ENCODE data around the gene CORO2A.
"Not testable (repeated sequence)": the region's sequence is repeated elsewhere in the genome, so short reads cannot be mapped to it uniquely, and the experiment has no call there.

Gene CORO2A

DNA sequence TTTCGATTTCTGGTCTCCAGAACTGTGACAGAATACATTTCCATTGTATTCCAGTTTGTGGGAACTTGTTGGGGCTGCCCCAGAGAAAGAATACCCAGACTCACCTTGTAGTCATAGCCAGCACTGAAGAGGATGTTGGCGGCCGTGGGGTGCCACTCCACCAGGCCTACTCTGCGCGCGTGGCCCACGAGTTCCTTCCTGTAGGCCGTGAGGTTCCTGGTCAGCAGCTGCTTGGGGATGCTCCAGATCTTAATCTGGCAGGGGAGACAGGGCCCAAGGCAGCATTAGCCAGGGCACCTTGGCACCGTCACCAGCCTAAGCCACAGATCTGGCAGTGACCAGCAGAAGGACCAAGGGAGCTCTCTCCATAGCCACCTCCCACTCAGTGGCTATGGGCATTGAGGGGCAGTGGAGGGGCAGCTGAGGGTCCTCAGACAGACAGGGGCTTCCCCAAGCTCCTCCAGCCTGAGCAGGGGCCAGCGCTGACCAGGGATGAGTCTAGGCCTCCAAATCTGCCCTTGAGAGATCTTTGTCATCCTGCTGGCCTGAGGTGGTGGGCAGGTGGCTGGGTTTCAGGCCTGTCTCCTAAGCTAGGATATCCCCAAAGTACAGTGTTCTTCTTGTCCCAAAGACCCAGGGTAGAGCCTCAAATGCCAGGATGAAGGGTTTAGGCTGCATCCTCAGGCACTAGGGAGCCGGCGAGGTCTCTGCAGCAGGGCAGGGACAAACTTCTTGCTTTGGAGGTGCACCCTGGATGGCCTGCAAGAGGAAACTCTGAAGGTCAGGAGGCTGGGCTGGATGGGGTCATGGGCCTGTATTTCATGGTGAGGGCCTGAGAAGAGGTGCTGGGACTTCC, 57.5 kb downstream of the CORO2A start:
- no peak for DNase-seq

DNA sequence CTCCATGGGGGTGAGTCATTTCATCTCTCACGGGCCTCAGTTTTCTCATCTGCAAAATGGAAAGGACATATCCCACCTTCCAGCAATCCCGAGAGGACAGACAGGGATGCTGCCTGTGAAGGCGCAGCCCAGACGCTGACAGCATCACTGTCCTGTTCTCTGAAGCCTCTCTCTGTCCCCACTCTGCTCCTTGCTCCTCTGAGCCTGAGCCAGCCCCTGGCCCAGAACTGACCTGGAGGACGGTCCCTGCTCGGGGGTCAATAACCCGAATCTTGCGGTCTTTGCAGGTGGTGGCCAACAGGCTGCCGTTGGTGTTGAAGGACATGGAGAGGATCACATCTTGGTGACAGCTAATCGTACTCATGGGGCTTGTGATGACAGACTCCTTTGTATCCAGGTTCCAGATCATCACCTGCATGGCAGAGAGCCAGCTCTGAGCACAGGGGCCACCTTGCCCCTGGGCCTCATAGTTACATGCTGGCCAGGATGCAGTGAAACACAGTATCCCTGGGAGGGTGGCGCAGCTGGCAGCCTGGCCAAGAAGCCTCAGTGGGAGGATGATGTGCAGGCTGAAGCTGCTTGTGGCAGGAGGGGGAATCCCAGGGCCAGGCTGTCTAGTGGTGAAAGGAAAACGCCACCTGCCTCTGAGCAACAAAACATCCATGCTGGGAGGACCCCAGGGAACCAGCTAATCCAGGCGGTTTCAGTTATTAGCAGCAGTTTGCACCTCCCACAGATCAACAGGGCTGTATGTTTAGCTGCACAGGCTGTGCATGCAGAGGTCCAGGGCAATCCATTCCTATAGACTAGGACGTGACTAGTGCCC, 59.4 kb downstream of the CORO2A start:
- DNase-seq = no peak

DNA sequence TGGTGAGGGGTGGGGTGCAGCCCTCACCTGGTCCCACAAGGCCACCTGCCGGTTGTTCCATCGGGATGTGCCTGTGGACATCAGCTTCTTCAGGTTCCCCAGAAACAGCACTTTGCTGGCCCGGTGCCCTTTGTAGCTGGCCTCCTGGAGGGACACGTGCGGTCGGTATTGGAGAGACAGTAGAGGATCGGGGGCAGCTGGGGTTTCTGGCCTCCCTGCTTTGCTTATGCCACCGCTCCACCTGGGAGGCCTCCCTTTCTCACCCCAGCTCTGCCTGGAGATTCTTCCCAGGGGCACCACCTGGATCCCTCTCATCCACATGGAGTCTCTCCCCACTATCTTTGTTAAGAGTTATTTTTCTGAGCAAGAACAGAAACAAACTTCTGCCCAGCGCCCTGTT, 60.3 kb downstream of the CORO2A start:
- no peak for DNase-seq

DNA sequence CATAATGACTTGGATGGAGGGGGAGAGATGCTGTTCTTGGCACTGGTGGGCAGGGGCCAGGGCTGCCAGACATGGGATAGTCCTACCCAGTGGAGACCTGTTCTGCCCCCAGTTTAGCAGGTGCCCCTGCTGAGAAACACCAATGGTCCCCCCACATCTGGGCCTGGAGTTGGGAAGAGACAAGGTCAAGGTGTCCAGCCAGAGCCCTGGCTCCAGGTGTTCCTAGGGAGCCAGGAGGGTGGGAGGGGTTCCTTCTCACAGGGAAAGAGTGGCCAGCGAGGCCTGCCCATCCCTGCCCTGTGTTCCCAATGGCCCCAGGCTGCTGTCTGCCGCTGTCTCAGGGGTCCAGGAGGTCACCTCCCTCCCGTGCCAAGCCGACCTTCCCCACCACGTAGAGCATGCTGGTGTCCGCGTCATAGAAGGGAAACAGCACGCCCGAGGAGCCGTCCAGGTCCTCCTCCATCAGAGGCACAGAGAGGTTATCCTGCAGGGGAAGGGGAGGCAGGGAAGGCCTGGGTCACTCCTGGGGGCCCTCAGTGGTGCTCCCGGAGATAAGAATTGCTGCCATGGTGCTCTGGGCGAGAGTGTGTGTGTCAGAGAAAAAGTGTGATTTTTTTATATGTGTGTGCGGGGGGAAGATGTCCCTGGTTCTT, 61.7 kb downstream of the CORO2A start:
- no peak for DNase-seq

DNA sequence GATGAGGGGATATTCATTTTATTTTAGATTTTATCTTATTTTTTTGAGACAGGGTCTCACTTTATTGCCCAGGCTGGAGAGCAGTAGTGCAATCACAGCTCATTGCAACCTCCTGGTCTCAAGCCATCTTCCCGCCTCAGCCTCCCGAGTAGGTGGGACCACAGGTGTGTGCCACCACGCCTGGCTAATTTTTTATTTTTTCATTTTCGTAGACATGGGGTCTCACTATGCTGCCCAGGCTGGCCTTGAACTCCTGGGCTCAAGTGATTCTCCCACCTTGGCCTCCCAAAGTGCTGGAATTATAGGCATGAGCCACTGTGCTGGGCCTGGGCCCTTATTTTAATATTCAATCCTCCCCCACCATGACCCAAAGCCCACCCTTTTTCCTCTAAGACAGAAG, 62.4 kb downstream of the CORO2A start:
- not testable (repeated sequence) for DNase-seq

DNA sequence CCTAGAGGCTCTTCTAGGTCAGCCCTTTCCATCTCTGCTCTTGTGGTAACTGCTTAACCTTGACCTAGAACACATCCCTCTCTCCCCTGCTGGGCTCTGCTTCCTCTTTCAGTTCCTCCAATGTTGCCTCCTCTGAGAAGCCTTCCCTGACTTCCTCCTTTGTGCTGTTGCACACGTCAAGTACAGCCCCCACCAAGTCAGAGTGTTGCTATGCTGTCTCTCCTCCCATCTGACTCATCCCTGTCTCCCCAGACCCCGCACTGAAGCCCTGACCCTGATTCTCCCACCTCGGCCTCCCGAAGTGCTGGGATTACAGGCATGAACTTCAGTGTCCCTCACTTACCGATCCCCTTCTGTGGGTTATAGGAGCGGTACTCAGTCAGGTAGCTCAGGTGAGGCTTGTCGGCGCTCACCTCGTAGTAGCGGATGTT, 63.0 kb downstream of the CORO2A start:
- peak in 1 of 2 donors; percentile 73 for DNase-seq

DNA sequence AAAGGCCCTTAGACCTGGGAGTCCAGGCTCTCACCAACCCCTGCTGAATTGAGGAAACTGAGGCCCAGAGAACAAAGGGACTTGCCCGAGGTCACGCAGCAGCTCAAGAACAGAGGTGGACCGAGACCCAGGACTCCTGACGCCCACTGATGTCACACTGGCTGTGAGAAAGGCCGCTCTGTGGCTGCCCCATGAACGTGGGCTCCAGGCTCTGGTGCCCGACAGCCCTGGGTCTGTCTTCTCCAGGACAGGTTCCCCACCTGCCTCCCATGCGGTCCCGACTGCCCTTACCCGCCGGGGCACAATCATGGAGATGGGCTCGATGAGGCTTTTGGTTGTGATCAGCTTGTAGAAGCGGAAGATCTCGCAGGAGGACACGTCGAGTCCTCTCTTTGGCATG, 64.1 kb downstream of the CORO2A start:
- DNase-seq = no peak

DNA sequence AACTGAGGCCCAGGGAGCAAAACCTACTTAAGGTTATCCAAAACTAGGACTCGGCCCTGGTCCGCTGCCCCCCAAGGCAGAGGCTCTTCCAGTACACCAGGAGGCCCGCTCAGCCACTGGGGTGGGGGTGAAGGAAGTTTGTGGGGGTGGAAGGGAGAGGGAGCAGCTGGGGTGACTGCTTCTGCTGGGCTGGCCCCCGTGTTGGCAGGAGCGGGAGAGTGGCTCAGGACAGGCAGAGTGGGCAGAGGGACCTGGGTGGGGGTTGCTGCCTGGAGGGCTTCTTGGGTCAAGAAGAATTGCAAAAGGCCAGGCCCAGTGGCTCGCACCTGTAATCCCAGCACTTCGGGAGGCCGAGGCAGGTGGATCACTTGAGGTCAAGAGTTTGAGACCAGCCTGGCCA, 65.2 kb downstream of the CORO2A start:
- DNase-seq = no peak

DNA sequence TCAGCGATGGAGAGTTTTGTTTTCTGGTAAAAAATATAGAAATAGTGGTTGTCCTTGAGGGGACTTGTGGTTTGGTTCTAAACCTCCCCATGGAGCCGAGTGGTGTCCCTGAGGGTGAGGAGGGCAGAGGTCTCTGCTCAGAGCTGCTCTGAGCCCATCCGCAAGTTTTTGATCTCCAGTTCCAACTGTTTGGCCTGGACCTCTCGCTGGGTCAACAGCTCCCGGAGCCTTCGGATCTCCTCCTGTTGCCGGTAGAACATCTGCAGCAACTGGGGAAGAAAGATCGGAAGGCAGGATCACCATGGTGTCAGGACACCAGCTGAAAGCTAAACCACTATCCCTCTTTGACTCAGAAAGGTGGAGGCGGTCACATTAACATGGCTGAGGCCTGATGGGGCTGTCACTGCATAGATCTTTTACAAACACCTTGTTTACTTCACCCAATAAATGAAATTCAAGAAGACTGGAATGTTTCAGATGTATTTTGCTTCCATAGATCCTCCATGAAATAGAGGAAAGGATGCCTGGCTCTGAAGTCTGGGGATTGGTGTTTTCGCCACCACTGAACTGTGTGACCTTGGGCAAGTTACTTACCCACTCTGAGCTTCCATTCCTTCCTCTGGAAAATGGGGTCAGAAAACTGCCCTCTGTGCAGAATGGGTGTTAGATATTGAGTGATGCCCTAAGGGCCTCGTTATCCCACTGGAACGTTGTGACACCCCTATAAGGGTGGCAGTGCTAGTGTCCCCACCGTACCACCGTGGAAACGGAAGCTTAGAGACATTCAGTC, 67.6 kb downstream of the CORO2A start:
- DNase-seq = no peak

DNA sequence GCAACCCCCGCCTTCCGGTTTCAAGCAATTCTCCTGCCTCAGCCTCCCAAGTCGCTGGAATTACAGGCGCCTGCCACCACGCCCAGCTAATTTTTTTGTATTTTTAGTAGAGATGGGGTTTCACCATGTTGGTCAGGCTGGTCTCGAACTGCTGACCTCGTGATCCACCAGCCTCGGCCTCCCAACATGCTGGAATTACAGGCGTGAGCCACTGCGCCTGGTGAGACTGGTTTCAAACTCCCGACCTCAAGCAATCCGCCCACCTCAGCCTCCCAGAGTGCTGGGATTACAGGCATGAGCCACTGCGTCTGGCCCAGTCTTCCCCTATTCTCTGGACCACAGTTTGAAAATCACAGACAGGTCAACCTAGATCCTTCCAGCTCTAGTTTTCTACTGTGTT, 68.3 kb downstream of the CORO2A start:
- DNase-seq = not testable (repeated sequence)

DNA sequence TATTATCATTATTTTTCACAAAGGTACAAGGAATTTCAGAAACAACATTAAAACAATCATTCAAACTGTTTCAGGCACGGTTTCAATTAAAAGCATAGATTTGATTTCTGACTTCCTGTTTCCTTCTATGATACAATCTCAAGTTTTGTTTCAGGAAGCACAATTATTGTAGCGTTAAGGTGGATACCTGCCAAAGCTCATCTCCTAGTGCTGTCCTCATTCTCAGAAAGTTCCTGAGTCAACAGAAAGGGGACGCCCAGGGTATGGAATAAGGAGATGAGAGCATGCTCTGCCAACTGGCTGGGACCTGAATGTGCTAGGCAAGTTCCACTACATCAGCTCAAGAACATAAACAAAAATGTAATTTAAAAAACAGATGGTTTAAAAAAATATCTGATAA, 71.4 kb downstream of the CORO2A start:
- no peak for DNase-seq

DNA sequence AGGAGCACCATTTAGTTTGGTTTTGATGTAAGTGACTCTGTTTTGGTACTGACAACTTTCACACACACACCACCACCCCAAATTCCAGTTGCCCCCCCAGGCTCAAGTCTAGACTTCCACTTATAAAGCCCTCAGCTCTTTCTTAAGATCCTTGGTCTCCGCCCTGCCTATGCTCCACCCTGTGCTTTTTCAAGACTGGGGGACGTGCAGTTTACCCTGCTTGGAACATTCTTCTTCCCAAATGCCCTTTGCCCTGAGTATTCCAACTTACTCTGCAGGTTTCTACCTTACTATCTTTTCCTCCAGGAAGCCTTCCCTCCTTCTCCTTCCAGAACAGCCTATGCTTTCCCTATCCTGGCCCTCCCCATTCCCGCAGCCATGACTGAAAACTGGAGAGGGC, 72.0 kb downstream of the CORO2A start:
- DNase-seq = no peak

DNA sequence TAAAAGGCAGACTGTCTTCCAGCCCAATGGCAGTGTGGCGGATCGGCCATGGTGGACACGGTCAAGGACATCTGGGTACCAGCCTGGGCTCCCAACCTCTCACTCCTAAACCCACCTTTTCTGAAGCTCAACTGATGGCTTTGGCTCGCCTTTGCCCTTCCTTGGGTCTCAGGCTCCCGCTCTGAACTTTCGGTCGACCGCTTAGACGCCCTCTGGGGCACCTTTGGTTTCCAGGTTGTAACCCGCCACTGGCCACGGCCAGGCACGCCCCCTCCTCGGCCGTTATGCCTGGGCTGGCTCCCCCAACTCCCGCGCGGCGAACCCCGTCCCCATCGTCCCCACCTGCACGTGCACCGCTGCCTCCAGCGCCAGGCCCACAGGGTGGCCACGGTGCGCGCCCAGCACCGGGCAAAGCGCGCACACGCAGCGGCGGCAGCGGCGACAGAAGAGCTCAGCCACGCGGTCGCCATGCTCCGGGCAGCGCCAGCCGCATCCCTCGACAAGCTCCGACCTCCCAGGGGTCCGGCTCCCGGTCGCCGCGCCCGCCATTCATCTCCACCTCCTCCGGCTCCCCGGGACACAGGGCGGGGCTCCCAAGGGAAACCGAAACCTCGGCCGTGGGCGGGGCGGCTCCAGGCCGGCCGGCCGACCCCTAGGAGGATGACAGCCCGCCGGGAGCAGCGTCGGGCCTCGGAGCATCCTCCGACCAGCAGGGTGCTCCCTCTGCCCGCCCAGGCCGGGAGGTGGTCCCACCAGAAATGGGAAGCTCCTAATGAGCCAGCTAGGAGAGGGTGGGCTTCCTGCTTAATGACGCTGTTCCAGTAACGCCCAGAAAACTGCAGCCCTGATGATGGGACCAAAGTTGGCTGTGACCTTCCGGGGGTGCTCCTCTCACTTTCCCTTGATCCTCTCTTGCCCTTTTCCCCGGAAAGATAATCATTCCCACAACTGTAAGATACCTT, 73.5 kb downstream of the CORO2A start, which contains the start of gene TRIM14:
Gene TRIM14, minus strand, starts transcription at position 583 of the 962 bp plus-strand sequence. Its CDS starts 34 bp downstream, at position 549.
- peak in 1 of 2 donors; percentile 42 for DNase-seq

DNA sequence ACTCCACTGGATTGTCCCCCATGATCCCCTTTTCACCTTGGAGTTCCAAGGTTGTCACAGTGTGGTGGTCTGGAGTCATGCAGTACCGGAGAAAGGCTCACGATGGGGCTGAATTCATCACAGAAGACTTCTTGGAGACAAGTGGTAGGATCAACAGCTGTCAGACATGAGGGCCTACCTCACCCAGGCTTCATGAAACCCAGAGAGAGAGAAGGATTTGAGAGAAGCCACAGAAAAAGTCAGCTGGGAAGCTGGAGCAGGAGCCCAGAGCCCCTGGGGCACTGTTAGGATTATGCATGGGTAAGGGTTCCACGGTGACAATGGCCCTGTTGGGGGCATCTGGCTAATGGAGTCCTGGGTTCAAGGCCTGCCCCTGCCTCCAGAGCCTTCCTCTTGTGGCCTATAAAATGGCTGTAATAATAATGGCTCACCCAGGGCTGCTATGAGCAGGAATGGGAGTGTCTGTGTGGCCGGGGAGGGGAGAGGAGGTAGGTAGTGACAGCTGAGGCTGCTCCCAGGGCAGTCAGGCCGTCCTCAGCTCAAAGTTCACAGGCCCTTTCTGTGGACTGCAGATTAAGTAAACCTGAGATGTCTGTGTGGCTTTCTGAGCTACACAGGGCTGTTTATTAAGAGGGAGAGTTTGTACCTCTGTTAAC, 74.3 kb downstream of the CORO2A start:
- DNase-seq = peak in 1 of 2 donors; percentile 19

DNA sequence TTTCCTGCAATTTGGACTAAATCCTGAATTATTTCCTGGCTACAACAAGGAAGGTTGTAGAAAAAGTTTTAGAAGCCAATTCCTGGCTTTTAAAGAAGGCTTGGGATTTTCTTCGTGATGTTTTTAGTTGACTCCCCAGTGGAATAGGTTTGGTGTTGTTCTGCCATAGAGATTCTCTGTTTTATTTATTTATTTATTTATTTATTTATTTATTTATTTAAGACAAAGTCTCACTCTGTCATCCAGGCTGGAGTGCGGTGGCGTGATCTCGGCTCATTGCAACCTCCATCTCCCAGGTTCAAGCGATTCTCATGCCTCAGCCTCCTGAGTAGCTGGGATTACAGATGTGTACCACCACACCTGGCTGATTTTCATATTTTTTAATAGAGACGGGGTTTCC, 75.3 kb downstream of the CORO2A start:
- DNase-seq = not testable (repeated sequence)

DNA sequence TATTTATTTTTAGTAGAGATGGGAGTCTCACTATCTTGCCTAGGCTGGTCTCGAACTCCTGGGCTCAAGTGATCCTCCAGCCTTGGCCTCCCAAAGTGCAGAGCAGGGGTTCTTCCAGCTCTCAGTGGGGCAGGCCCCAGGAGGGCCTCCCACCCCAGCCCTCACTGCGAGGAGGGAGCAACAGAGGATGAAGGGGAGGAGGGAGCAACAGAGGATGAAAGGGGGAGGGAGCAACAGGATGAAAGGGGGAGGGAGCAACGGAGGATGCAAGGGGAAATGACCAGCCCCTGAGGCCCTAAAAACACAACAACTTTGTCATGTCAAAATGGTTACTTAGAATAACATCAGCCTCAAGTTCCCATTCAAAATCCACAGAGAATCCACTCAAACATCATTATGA, 83.4 kb downstream of the CORO2A start:
- DNase-seq = no peak

DNA sequence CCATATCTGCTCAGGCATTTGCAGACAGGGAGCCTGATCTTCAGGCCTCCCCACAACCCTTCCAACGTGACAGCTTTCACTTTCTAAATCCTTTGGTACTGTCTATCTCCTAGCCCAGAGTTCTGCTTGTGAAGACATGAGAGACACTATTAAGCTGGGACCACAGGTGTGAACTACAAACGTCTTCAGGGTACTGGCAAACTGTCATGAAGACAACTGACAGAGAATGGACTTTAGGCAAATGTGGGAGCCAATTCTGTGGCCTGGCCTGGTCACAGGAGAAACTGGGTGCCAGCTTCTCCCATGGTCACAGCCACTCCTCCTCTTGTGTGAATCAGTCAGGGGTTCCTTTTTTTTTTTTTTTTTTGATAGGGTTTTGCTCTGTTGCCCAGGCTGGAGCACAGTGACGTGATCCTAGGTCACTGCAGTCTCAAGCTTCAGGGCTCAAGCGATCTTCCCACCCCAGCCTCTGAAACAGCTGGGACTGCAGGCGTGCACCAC, 83.9 kb downstream of the CORO2A start:
- peak; percentile 20 to 77 for DNase-seq

DNA sequence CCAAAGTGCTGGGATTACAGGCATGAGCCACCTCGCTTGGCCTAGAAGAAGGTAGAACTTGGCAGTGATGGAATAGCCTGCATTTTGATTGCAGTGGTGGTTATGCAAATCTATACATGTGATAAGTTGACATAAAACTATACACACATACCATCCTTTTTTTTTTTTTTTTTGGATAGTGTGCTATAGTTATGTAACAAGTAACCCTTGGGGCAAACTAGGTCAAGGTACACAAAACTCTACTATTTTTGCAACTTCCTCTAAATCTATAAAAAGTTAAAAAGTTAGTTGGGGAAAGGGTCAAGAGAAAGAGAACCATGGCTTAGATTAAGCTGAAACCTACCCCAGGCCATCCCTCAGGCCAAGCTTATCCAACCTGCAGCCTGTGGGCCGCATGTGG, 84.5 kb downstream of the CORO2A start:
- DNase-seq = no peak

DNA sequence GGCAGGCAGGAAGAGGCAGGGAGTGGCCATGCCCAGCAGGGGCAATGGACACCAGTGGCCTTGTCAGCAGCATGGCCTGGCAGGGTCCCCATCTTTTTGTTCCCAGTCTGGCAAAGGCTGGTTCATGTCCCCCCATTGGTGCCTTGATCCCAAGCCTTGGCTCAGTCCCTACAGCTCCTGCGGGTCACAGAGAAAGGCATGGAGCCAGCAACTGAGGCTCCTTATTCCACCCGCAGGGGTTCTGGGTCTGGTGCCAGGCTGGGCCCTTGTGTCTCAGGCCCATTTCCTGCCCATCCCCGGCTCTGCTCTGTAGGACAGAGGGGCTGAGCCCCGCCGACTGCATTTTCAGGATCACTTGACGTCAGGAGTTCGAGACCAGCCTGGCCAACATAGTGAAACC, 87.4 kb downstream of the CORO2A start:
- no peak for DNase-seq

DNA sequence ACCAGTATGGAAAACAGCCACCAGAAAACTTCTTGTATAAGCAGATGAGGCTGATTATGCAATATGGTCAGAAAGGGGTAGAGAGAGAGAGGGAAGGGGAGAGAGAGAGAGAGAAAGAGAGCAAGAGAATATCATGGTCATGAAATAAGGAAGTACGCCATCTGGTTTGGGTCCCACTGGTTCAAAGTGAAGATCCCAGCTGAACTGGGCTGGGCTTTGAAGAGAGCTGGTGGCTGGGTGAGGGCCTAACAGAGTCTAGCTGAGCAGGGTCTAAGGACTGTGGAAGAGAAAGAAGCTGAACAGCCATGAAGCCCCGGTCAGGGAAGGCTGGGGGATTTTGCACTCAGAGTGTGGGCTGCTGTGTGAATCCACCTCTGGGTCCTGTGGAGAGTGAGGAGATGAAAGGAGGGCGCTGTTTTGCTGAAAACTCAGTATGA, 88.0 kb downstream of the CORO2A start:
- DNase-seq = peak in 1 of 2 donors; percentile 93
